Left renal cortex interstitium (tissue), 4 donors: ENCODE measurements around the gene USP6NL. TPM values are rescaled to one million over a fixed set of nuclear protein-coding genes. Genes with fewer than 3 reads are reported as not detected.

ENCODE experiments used
- DNase-seq, 4 donors: peaks; one replicate each; pipeline ENCODE4 v3.0.0-alpha.2; 2013; ENCODE audit warnings: low read depth in 4 of 4, low spot score in 2 of 4, missing footprints in 1 of 4
- polyA plus RNA-seq, 4 donors: library from polyadenylated mRNA; unstranded; fragments of 120-200 nt; gene quantifications; one replicate each; pipeline ENCODE4 v1.2.1, GENCODE V29; 2013; ENCODE audit not compliant: insufficient read length in 4 of 4

Gene USP6NL
- polyA plus RNA-seq, 4 donors, result 26.1 to 30.3 (median 27.4) TPM

GRCh38 chr10:11625019-11625735 is 13.7 kb upstream of the USP6NL start:
- DNase-seq, result no peak

- no peak for DNase-seq
These were observed 5.8 kb upstream of the USP6NL start for GRCh38 chr10:11617233-11617632.

GRCh38 chr10:11616021-11616420 is 4.6 kb upstream of the USP6NL start:
- no peak for DNase-seq

GRCh38 chr10:11615396-11615795 is 3.9 kb upstream of the USP6NL start:
- no peak for DNase-seq

- DNase-seq, result no peak
These were observed 861 bp upstream of the USP6NL start for GRCh38 chr10:11612021-11613001.

- DNase-seq, result peak in 1 of 4 donors; percentile 45
These were observed 613 bp downstream of the USP6NL start for GRCh38 chr10:11610826-11611247.

GRCh38 chr10:11610166-11610825 is 1.2 kb downstream of the USP6NL start:
- DNase-seq, result no peak

- DNase-seq, result no peak
These were observed 1.9 kb downstream of the USP6NL start for GRCh38 chr10:11609492-11610093.

GRCh38 chr10:11609052-11609451 is 2.4 kb downstream of the USP6NL start:
- DNase-seq, result no peak

GRCh38 chr10:11608159-11609013 is 3.1 kb downstream of the USP6NL start:
- DNase-seq, result no peak

GRCh38 chr10:11605807-11606408 is 5.5 kb downstream of the USP6NL start:
- DNase-seq, result no peak

GRCh38 chr10:11604865-11605650 is 6.4 kb downstream of the USP6NL start:
- no peak for DNase-seq

- no peak for DNase-seq
These were observed 7.7 kb downstream of the USP6NL start for GRCh38 chr10:11603741-11604140.

GRCh38 chr10:11602919-11603523 is 8.4 kb downstream of the USP6NL start:
- DNase-seq, result no peak

- no peak for DNase-seq
These were observed 9.1 kb downstream of the USP6NL start for GRCh38 chr10:11602358-11602757.

GRCh38 chr10:11601670-11602069 is 9.8 kb downstream of the USP6NL start:
- no peak for DNase-seq

- no peak for DNase-seq
These were observed 11.2 kb downstream of the USP6NL start for GRCh38 chr10:11600280-11600679.
